Hematopoietic multipotent progenitor cell treated with erythropoietin and hydrocortisone succinate and interleukin-3 and kit ligand, for 6 days (in vitro differentiated cells): ENCODE data around the gene ABCC2.
"Not testable (repeated sequence)": the region's sequence is repeated elsewhere in the genome, so short reads cannot be mapped to it uniquely, and the experiment has no call there.

Experiments used
- DNase-seq: peaks from one replicate; pipeline ENCODE4 v3.0.0-alpha.2; 2015

Gene ABCC2

GRCh38 chr10:99782447-99783286, at the start of gene ABCC2:
Gene ABCC2, plus strand, starts transcription at chr10:99782640. Its CDS starts 205 bp downstream, at chr10:99782845.
- no peak for DNase-seq

DNA sequence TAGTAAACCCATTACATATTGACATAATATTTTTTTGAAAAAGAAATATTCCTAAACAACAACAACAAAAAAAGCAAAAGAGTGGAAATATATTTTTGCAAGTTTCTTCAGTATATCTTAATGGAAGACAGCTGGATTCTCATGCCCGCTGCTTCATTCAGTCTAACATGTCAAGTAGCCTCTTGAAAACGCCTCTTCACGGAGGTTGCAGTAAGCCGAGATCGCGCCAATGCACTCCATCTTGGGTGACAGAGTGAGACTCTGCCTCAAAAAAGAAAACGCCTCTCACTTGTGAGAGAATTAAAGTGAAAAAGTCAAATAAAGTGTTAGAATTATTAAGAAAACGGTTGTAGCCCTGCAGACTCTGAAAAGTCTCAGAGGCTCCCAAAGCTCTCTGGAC, 49.1 kb upstream of the ABCC2 start:
- DNase-seq, result peak; percentile 24

DNA sequence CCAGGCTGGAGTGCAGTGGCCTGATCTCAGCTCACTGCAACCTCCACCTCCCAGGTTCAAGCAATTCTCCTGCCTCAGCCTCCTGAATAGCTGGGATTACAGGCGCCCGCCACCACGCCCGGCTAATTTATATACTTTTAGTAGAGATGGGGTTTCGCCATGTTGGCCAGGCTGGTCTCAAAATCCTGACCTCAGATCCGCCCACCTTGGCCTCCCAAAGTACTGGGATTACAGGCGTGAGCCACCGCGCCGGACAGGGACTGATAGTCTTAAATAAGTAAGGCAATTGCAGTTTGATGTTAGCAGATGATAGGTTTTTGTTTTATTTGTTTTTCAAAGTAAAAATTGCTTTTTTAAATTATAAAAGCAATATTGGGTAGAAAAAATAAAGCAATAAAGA, 48.3 kb upstream of the ABCC2 start:
- DNase-seq, result not testable (repeated sequence)

DNA sequence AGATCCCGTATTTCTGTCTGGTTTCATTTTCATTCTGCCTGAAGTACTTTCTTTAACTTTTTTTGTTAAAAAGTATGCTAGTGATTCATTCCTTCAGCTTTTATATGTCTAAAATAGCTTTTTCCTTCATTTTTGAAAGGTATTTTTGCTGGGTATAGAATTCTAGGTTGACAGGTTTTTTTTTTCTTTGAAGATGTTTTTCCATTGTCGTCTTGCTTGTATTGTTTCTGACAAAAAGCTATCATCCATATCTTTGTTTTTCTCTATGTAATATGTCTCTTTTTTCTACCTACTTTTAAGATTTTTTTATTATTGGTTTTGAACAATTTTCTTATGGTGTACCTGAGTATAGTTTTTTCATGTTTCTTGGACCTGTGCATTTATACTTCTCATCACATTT, 42.2 kb upstream of the ABCC2 start:
- DNase-seq, result no peak

GRCh38 chr10:99740933-99741559, 41.4 kb upstream of the ABCC2 start:
- no peak for DNase-seq

DNA sequence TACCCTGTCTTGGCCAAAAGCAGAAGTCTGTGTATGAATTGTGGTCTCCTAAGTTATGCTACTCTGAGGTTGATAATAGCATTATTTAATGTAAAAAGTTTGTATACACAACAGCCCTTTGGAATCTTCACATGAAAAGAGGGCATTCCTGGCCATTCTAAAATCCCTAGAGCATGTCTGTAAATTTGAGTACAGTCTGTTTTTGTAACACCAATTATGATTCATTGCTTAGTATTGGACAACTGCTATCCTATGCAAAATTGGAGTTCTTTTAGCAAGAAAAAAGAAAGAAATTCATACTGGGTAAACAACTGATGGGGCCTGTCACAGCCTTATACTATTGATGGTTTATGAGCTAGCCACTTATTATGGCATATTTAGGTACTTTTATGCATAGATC, 40.2 kb upstream of the ABCC2 start:
- no peak for DNase-seq

DNA sequence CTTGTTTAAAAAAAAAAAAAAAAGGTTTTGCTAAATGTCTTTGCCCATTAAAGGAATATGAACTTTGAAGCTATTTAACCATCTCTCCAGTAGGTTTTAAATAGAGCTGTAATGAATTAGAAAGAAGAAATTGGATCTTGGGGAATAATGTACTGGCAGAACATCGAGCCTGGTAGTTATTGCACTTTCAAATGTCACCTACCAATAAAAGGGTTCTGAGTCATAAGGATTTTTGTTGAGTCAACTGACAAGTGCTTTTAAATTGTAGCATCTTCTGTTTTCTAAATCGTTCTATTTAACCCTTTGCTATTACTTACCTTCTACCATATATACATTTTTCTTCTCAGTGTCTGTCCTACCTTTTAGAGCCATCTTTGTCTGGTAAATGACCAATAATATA, 39.7 kb upstream of the ABCC2 start:
- no peak for DNase-seq

GRCh38 chr10:99743841-99744240, 38.6 kb upstream of the ABCC2 start:
- DNase-seq, result no peak

DNA sequence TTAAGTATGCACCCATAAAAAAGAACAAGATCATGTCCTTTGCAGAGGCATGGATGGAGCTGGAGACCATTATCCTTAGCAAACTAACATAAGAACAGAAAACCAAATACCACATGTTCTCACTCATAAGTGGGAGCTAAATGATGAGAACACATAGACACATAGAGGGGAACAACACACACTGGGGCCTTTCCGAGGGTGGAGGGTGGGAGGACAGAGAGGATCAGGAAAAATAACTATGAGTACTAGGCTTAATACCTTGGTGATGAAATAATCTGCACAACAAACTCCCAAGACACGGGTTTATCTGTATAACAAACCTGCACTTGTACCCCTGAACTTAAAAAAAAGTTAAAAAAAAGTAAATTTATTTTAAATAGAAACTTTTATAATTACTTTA, 36.3 kb upstream of the ABCC2 start:
- not testable (repeated sequence) for DNase-seq

- no peak for DNase-seq
Observed at GRCh38 chr10:99748823-99749451, 33.5 kb upstream of the ABCC2 start.

- no peak for DNase-seq
Observed at GRCh38 chr10:99750641-99751040, 31.8 kb upstream of the ABCC2 start.

DNA sequence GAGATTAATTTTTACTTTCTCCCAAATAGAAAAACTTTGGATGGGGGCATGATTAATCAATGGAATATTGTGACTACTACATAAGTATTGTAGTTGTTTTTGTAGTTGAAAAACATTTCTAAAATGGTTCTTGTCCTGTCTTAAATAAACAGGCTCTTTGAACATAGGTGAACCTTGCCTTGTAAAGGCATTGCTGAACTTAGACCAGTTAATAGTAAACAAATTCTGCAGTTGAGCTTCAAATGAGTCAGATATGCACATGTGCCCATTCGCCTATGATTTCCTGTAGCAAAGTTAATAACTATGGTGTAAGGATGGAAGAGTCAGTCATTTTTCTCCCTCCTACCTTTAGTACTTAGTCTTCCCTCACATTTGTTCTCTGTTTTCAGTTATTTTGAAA, 27.8 kb upstream of the ABCC2 start:
- no peak for DNase-seq

DNA sequence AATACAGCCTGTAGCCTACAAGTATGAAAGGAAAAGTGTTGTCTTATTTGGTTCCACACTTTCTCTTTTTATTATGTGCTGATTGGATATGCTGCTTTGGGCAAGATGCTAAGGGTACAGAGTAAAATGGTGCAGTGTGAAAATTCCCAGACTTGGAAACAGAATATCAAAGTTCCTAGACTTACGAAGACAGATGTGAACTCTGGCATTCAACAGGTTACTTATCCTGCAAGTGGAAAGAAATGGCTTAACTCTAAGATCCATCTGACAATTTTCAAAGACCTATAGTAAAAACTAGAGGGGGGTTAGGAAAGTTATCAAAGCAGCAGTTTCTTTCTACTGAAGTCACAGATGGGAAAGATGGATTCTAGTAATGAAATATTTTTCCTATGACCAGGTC, 26.3 kb upstream of the ABCC2 start:
- DNase-seq, result no peak

GRCh38 chr10:99758211-99758891, 24.1 kb upstream of the ABCC2 start:
- DNase-seq, result no peak

DNA sequence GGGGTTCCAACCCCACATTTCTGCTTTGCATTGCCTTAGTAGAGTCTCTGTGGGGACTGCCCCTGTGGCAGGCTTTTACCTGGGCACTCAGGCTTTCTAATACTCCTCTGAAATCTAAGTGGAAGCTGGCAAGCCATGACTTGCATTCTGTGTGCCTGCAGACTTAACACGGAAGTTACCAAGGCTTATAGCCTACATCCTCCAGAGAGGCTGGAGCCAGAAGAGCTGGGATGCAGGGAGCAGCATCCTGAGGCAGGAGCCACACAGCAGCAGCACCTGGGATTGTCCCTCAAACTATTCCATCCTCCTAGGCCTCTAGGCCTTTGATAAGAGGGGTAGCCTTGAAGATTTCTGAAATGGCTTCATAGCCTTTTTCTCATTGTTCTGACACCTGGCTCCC, 22.1 kb upstream of the ABCC2 start:
- DNase-seq, result no peak

DNA sequence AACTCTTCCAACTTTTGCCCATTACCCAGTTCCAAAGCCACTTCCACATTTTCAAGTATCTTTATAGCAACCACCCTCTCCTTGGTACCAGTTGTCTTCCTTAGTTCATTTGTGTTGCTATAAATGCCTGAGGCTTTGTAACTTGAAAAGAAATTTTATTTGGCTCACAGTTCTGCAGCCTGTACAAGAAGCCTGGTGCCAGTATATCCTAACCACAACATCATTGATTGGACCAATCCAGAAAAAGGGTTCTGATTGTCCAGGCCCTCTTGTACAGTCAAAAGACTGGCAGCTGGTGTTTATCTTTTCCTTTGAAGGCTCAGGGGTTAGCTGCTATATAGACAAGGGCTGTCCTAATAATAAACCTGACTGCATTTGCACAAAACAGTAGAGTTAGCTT, 21.1 kb upstream of the ABCC2 start:
- no peak for DNase-seq

DNA sequence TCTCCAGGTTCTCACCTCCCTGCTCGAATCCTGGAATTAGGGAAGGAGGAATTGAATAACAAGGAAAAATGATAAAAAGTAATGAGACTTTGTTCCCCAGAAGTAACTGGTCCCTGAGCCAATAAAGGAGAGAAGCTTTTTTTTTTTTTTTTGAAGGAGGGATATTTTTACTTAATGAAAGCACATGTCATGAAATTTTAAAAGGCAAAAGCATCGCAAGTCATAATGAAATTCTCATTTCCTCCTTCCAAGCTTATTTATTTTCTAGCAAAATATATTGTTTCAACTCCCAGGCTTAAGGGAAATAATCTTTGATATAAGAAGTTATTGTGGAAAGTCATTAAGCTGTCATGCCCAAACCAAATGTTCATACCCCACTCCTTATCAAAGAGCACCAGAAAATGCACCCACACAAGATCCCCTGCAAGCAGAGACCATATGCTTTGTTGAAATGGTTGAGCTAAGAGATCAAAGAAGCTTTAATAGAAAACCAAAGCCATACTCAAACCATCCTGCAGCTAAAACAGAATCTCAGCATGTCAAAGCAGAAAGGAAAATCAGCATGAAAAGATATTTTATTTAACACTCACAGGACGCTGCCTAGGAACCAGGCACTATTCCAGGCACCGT, 16.7 kb upstream of the ABCC2 start:
- peak; percentile 19 for DNase-seq

DNA sequence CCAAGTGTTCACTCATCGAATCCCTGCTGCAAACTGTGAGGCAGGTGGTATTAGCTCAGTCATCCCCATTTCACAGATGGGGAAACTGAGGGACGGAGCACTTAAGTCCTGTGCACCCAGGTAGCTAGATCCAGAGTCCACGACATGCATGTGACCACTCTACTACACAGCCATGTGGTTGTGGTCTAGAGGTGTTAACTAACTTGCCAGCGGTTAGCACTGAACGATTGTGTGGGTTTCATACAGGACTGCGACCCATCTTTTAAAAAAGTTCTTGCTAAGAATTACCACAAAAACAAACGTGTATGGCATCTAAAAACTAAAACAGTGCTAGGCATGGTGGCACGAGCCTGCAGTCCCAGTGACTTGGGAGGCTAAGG, 16.1 kb upstream of the ABCC2 start:
- DNase-seq, result no peak

DNA sequence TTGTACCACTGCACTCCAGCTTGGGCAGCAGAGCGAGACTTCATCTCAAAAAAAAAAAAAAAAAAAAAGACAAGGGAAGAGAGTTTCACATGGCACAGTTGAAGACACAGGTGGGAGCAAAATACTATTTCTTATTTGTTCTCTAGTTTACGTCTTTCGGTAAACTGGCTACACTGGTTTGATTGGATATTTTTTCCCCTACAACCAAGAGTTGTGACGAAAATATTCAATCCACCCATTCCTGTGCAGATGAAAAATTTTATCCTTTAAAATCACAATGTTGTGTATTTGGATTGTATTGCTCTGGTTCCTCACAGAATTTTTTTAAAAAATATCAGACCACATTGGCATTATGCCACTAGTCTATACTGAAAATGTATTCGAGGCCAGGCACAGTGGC, 14.5 kb upstream of the ABCC2 start:
- DNase-seq, result no peak

GRCh38 chr10:99768556-99768955, 13.9 kb upstream of the ABCC2 start:
- DNase-seq, result no peak

DNA sequence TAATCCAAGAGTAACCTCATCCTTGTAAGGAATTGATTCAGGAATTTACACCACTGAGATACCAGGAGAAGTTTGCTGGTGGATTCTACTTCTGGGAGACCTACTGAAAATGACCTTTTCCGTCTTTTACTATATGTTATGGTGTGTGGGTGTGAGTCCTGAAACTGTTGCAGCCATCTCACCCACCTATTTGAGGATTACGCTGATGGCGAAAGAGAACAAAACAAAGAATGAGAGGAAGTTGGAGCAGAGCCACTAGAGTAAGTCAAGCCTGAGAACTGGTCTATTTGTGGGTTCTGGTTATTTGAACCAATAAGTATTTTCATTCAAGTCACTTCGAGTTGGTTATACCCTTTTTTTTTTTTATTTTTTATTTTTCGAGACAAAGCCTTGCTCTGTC, 12.7 kb upstream of the ABCC2 start:
- no peak for DNase-seq

GRCh38 chr10:99770408-99771045, 11.9 kb upstream of the ABCC2 start:
- no peak for DNase-seq

DNA sequence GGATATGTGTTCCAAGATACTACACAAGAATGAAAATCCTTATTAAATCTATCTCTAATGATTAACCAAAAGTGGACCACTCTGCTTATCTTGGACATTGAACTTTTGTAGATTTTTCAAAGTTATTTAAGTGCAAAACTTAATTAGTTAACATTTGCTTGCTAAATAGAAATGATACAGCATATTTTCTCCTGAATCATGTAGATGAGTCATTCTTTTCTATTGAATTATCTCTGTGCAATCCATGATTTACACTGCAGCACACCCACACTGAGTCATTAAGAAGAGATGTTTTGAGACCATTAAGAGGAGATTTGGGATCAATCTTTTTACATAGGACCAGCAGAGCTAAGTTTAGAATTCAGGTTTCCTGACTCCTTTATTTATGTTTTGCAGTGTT, 6.6 kb upstream of the ABCC2 start:
- DNase-seq, result peak; percentile 64
